ENCODE results near the gene ADRA2C.
A peak's percentile ranks its signal among the peaks of the same experiment; 100 is the strongest.

The ADRA2C gene

GRCh38 chr4:3805731-3806130, 39.5 kb downstream of the ADRA2C start:
- Histone ChIP-seq H3K4me3 (ENCODE audit: low read length) (no peak overlapping the region), H3K27ac (ENCODE audit: low read length) (no peak overlapping the region), H3K4me1 (ENCODE audit: insufficient read depth, low read length) (peaks cover 17% of the 10 kb centered on the region; the same call in 1 of the 2 replicates), H3K9me3 (ENCODE audit: insufficient read depth, low read depth, low read length) (no peaks in the 10 kb centered on the region), H3K9ac (ENCODE audit: low read depth, low read length) (no peak overlapping the region), H3K36me3 (ENCODE audit: insufficient read depth, low read depth, low read length) (no peaks in the 10 kb centered on the region), H3K27me3 (ENCODE audit: insufficient read depth, low read length) (peaks cover 22% of the 10 kb centered on the region)

- no peak overlapping the region for H3K9ac ChIP-seq (ENCODE audit: low read depth, low read length)
- H3K36me3 ChIP-seq (ENCODE audit: insufficient read depth, low read depth, low read length), result no peaks in the 10 kb centered on the region
- H3K27me3 ChIP-seq (ENCODE audit: insufficient read depth, low read length), result peaks cover 22% of the 10 kb centered on the region
- no peaks in the 10 kb centered on the region for H3K9me3 ChIP-seq (ENCODE audit: insufficient read depth, low read depth, low read length)
- peaks cover 13% of the 10 kb centered on the region; the same call in 1 of the 2 replicates for H3K4me1 ChIP-seq (ENCODE audit: insufficient read depth, low read length)
- H3K4me3 ChIP-seq (ENCODE audit: low read length), result no peak overlapping the region
- no peak overlapping the region for H3K27ac ChIP-seq (ENCODE audit: low read length)
Measured at GRCh38 chr4:3807311-3807710, 41.1 kb downstream of the ADRA2C start.

- H3K36me3 ChIP-seq (ENCODE audit: insufficient read depth, low read depth, low read length), result no peaks in the 10 kb centered on the region
- peak overlapping the region; percentile 54; the same call in 1 of the 2 replicates for H3K9ac ChIP-seq (ENCODE audit: low read depth, low read length)
- H3K4me3 ChIP-seq (ENCODE audit: low read length), result no peak overlapping the region
- H3K27me3 ChIP-seq (ENCODE audit: insufficient read depth, low read length), result peaks cover 22% of the 10 kb centered on the region
- no peak overlapping the region for H3K27ac ChIP-seq (ENCODE audit: low read length)
- H3K9me3 ChIP-seq (ENCODE audit: insufficient read depth, low read depth, low read length), result no peaks in the 10 kb centered on the region
- H3K4me1 ChIP-seq (ENCODE audit: insufficient read depth, low read length), result peaks cover 8% of the 10 kb centered on the region; the same call in 1 of the 2 replicates
Measured at GRCh38 chr4:3807822-3808496, 41.8 kb downstream of the ADRA2C start.

GRCh38 chr4:3808597-3808996, 42.4 kb downstream of the ADRA2C start:
- Histone ChIP-seq H3K27me3 (ENCODE audit: insufficient read depth, low read length) (peaks cover 22% of the 10 kb centered on the region), H3K4me1 (ENCODE audit: insufficient read depth, low read length) (peaks cover 8% of the 10 kb centered on the region; the same call in 1 of the 2 replicates), H3K9ac (ENCODE audit: low read depth, low read length) (no peak overlapping the region), H3K27ac (ENCODE audit: low read length) (no peak overlapping the region), H3K36me3 (ENCODE audit: insufficient read depth, low read depth, low read length) (no peaks in the 10 kb centered on the region), H3K9me3 (ENCODE audit: insufficient read depth, low read depth, low read length) (no peaks in the 10 kb centered on the region), H3K4me3 (ENCODE audit: low read length) (no peak overlapping the region)

- Histone ChIP-seq H3K9me3 (ENCODE audit: insufficient read depth, low read depth, low read length) (no peaks in the 10 kb centered on the region), H3K27ac (ENCODE audit: low read length) (no peak overlapping the region)
Measured at GRCh38 chr4:3809028-3809427, 42.8 kb downstream of the ADRA2C start.

GRCh38 chr4:3809451-3810110, 43.4 kb downstream of the ADRA2C start:
- H3K27me3 ChIP-seq (ENCODE audit: insufficient read depth, low read length), result peaks cover 22% of the 10 kb centered on the region
- no peak overlapping the region for H3K27ac ChIP-seq (ENCODE audit: low read length)

More at GRCh38 chr4:3809028-3809427, 42.8 kb downstream of the ADRA2C start:
- Histone ChIP-seq H3K4me3 (ENCODE audit: low read length) (no peak overlapping the region), H3K27me3 (ENCODE audit: insufficient read depth, low read length) (peaks cover 22% of the 10 kb centered on the region), H3K36me3 (ENCODE audit: insufficient read depth, low read depth, low read length) (no peaks in the 10 kb centered on the region), H3K9ac (ENCODE audit: low read depth, low read length) (no peak overlapping the region), H3K4me1 (ENCODE audit: insufficient read depth, low read length) (peaks cover 8% of the 10 kb centered on the region; the same call in 1 of the 2 replicates)

GRCh38 chr4:3810111-3810680, 44.0 kb downstream of the ADRA2C start:
- Histone ChIP-seq H3K4me1 (ENCODE audit: insufficient read depth, low read length) (peaks cover 8% of the 10 kb centered on the region; the same call in 1 of the 2 replicates), H3K27me3 (ENCODE audit: insufficient read depth, low read length) (peaks cover 22% of the 10 kb centered on the region), H3K9ac (ENCODE audit: low read depth, low read length) (no peak overlapping the region), H3K27ac (ENCODE audit: low read length) (no peak overlapping the region), H3K36me3 (ENCODE audit: insufficient read depth, low read depth, low read length) (no peaks in the 10 kb centered on the region), H3K4me3 (ENCODE audit: low read length) (no peak overlapping the region), H3K9me3 (ENCODE audit: insufficient read depth, low read depth, low read length) (no peaks in the 10 kb centered on the region)

More at GRCh38 chr4:3809451-3810110, 43.4 kb downstream of the ADRA2C start:
- Histone ChIP-seq H3K4me1 (ENCODE audit: insufficient read depth, low read length) (peaks cover 8% of the 10 kb centered on the region; the same call in 1 of the 2 replicates), H3K9ac (ENCODE audit: low read depth, low read length) (no peak overlapping the region), H3K4me3 (ENCODE audit: low read length) (no peak overlapping the region), H3K9me3 (ENCODE audit: insufficient read depth, low read depth, low read length) (no peaks in the 10 kb centered on the region), H3K36me3 (ENCODE audit: insufficient read depth, low read depth, low read length) (no peaks in the 10 kb centered on the region)

- Histone ChIP-seq H3K27ac (ENCODE audit: low read length) (no peak overlapping the region), H3K36me3 (ENCODE audit: insufficient read depth, low read depth, low read length) (no peaks in the 10 kb centered on the region), H3K9ac (ENCODE audit: low read depth, low read length) (no peak overlapping the region), H3K27me3 (ENCODE audit: insufficient read depth, low read length) (peaks cover 22% of the 10 kb centered on the region), H3K9me3 (ENCODE audit: insufficient read depth, low read depth, low read length) (no peaks in the 10 kb centered on the region), H3K4me1 (ENCODE audit: insufficient read depth, low read length) (peaks cover 8% of the 10 kb centered on the region; the same call in 1 of the 2 replicates), H3K4me3 (ENCODE audit: low read length) (no peak overlapping the region)
Measured at GRCh38 chr4:3810796-3811485, 44.8 kb downstream of the ADRA2C start.

GRCh38 chr4:3811621-3812020, 45.4 kb downstream of the ADRA2C start:
- no peak overlapping the region for H3K4me3 ChIP-seq (ENCODE audit: low read length)
- no peaks in the 10 kb centered on the region for H3K36me3 ChIP-seq (ENCODE audit: insufficient read depth, low read depth, low read length)
- peaks cover 22% of the 10 kb centered on the region for H3K27me3 ChIP-seq (ENCODE audit: insufficient read depth, low read length)
- no peaks in the 10 kb centered on the region for H3K9me3 ChIP-seq (ENCODE audit: insufficient read depth, low read depth, low read length)
- H3K4me1 ChIP-seq (ENCODE audit: insufficient read depth, low read length), result peaks cover 8% of the 10 kb centered on the region; the same call in 1 of the 2 replicates
- H3K9ac ChIP-seq (ENCODE audit: low read depth, low read length), result no peak overlapping the region
- H3K27ac ChIP-seq (ENCODE audit: low read length), result no peak overlapping the region

- peaks cover 22% of the 10 kb centered on the region for H3K27me3 ChIP-seq (ENCODE audit: insufficient read depth, low read length)
Measured at GRCh38 chr4:3812211-3812934, 46.2 kb downstream of the ADRA2C start.

More at GRCh38 chr4:3812211-3812934, 46.2 kb downstream of the ADRA2C start:
- no peaks in the 10 kb centered on the region for H3K9me3 ChIP-seq (ENCODE audit: insufficient read depth, low read depth, low read length)
- no peak overlapping the region for H3K9ac ChIP-seq (ENCODE audit: low read depth, low read length)
- H3K4me1 ChIP-seq (ENCODE audit: insufficient read depth, low read length), result peaks cover 8% of the 10 kb centered on the region; the same call in 1 of the 2 replicates
- no peaks in the 10 kb centered on the region for H3K36me3 ChIP-seq (ENCODE audit: insufficient read depth, low read depth, low read length)
- no peak overlapping the region for H3K27ac ChIP-seq (ENCODE audit: low read length)
- H3K4me3 ChIP-seq (ENCODE audit: low read length), result no peak overlapping the region

All from iPS-20b (cell line).